SU-DHL-6 (cell line): ENCODE results near the gene GPS2.

ENCODE experiments used
- CTCF ChIP-seq: fragments of 200-600 bp; sonication (generic); IDR thresholded peaks from one replicate; pipeline ENCODE4 v1.5.1; 2017; ENCODE audit warnings: antibody characterized with exemption, mild to moderate bottlenecking, low read length, moderate library complexity; ENCODE audit not compliant: insufficient read depth, poor library complexity, severe bottlenecking
- EZH2phosphoT487 ChIP-seq: fragments of 200-600 bp; sonication (generic), shearing (Covaris generic); conservative IDR thresholded peaks from 2 replicates; pipeline ENCODE4 v1.6.1; 2018; ENCODE audit warnings: mild to moderate bottlenecking, antibody characterized with exemption, low read length, moderate library complexity, mixed read lengths

GRCh38 chr17:7289256-7290032, 25.7 kb downstream of the GPS2 start:
- TF ChIP-seq CTCF = no peak
- no peak for TF ChIP-seq EZH2phosphoT487
